ENCODE results near the gene KRTAP12-4.
"Not testable (repeated sequence)": the region's sequence is repeated elsewhere in the genome, so short reads cannot be mapped to it uniquely, and the experiment has no call there.

KRTAP12-4 gene

GRCh38 chr21:44686843-44687561, 32.5 kb upstream of the KRTAP12-4 start:
- no peak for DNase-seq (ENCODE audit: low read depth, low spot score)

- no peak for DNase-seq (ENCODE audit: low read depth, low spot score)
Observed at GRCh38 chr21:44686000-44686781, 31.7 kb upstream of the KRTAP12-4 start.

- not testable (repeated sequence) for DNase-seq (ENCODE audit: low read depth, low spot score)
Observed at GRCh38 chr21:44685050-44685449, 30.6 kb upstream of the KRTAP12-4 start.

- no peak for DNase-seq (ENCODE audit: low read depth, low spot score)
Observed at GRCh38 chr21:44684483-44684882, 30.0 kb upstream of the KRTAP12-4 start.

GRCh38 chr21:44684077-44684476, 29.6 kb upstream of the KRTAP12-4 start:
- DNase-seq (ENCODE audit: low read depth, low spot score), result no peak

GRCh38 chr21:44682580-44683151, 28.2 kb upstream of the KRTAP12-4 start:
- DNase-seq (ENCODE audit: low read depth, low spot score), result no peak

GRCh38 chr21:44681861-44682579, 27.6 kb upstream of the KRTAP12-4 start, which contains the start of gene KRTAP12-1:
KRTAP12-1 (minus strand) TSS chr21:44682163; CDS start chr21:44682123, 40 bp downstream.
- DNase-seq (ENCODE audit: low read depth, low spot score), result no peak

- no peak for DNase-seq (ENCODE audit: low read depth, low spot score)
Observed at GRCh38 chr21:44681152-44681551, 26.7 kb upstream of the KRTAP12-4 start.

- no peak for DNase-seq (ENCODE audit: low read depth, low spot score)
Observed at GRCh38 chr21:44677881-44678280, 23.4 kb upstream of the KRTAP12-4 start.

GRCh38 chr21:44671911-44672310, 17.5 kb upstream of the KRTAP12-4 start:
- DNase-seq (ENCODE audit: low read depth, low spot score), result no peak

GRCh38 chr21:44670642-44671432, 16.4 kb upstream of the KRTAP12-4 start:
- no peak for DNase-seq (ENCODE audit: low read depth, low spot score)

GRCh38 chr21:44667612-44668011, 13.2 kb upstream of the KRTAP12-4 start:
- DNase-seq (ENCODE audit: low read depth, low spot score), result no peak

GRCh38 chr21:44666401-44667320, 12.2 kb upstream of the KRTAP12-4 start, which contains the start of gene KRTAP12-2:
KRTAP12-2 (minus strand) TSS chr21:44666927; CDS start chr21:44666886, 41 bp downstream.
- no peak for DNase-seq (ENCODE audit: low read depth, low spot score)

GRCh38 chr21:44664691-44665090, 10.2 kb upstream of the KRTAP12-4 start:
- DNase-seq (ENCODE audit: low read depth, low spot score), result no peak

- not testable (repeated sequence) for DNase-seq (ENCODE audit: low read depth, low spot score)
Observed at GRCh38 chr21:44661567-44661966, 7.1 kb upstream of the KRTAP12-4 start.

- DNase-seq (ENCODE audit: low read depth, low spot score), result no peak
Observed at GRCh38 chr21:44658913-44659595, 4.6 kb upstream of the KRTAP12-4 start.

- no peak for DNase-seq (ENCODE audit: low read depth, low spot score)
Observed at GRCh38 chr21:44658541-44658910, 4.1 kb upstream of the KRTAP12-4 start.

- DNase-seq (ENCODE audit: low read depth, low spot score), result no peak
Observed at GRCh38 chr21:44657635-44658540, 3.4 kb upstream of the KRTAP12-4 start, which contains the start of gene KRTAP12-3. KRTAP12-3 (plus strand) TSS chr21:44657932; CDS start chr21:44657980, 48 bp downstream.
